Skeletal muscle satellite cell (primary cell): ENCODE measurements around the gene NR2F6.

Experiments
- H3K27me3 ChIP-seq: 2 replicates; pipeline ENCODE4 v1.7.0; 2013; ENCODE audit warnings: low read length; ENCODE audit not compliant: control insufficient read depth, insufficient read depth
- H3K36me3 ChIP-seq: 2 replicates; pipeline ENCODE4 v1.7.0; 2013; ENCODE audit warnings: mild to moderate bottlenecking, control low read depth, low read length; ENCODE audit not compliant: insufficient read depth
- H3K4me1 ChIP-seq: 2 replicates; pipeline ENCODE4 v1.7.0; 2013; ENCODE audit warnings: low read length; ENCODE audit not compliant: control insufficient read depth, insufficient read depth
- H3K4me2 ChIP-seq: 2 replicates; pipeline ENCODE4 v1.7.0; 2013; ENCODE audit warnings: mild to moderate bottlenecking, low read length
- H3K4me3 ChIP-seq: 2 replicates; pipeline ENCODE4 v1.7.0; 2013; ENCODE audit warnings: low read length
- H3K9ac ChIP-seq: 2 replicates; pipeline ENCODE4 v1.7.0; 2013; ENCODE audit warnings: mild to moderate bottlenecking, low read depth, low read length, moderate library complexity
- H3K9me3 ChIP-seq: replicated peaks from 2 replicates; pipeline ENCODE4 v1.7.0; 2013; ENCODE audit warnings: mild to moderate bottlenecking, control low read depth, low read length

The NR2F6 gene

DNA sequence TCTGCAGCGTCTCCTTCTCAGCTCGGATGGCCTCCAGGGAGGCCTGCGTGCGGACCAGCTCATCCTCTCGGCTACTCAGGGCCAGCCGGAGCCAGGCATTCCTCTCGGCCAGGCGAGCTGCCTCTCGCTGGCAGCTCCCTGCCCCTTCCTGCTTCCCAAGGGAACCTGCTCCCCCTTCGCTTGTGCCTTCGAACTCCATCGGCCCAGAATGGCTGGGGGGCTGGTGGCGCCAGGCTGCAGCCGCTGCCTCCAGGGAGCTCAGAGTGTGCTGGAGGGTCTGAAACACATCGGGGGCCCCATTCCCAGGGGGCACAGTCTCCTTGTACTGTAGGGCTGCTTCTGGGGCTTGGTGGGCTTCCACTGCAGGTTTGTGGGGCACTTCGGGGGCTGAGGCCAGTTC, 16.8 kb upstream of the NR2F6 start:
- Histone ChIP-seq H3K9me3 (peaks cover 10% of the 10 kb centered on the region), H3K4me2 (no peak overlapping the region), H3K4me1 (no peaks in the 10 kb centered on the region), H3K9ac (no peak overlapping the region), H3K27me3 (no peaks in the 10 kb centered on the region), H3K36me3 (no peaks in the 10 kb centered on the region), H3K4me3 (no peak overlapping the region)

DNA sequence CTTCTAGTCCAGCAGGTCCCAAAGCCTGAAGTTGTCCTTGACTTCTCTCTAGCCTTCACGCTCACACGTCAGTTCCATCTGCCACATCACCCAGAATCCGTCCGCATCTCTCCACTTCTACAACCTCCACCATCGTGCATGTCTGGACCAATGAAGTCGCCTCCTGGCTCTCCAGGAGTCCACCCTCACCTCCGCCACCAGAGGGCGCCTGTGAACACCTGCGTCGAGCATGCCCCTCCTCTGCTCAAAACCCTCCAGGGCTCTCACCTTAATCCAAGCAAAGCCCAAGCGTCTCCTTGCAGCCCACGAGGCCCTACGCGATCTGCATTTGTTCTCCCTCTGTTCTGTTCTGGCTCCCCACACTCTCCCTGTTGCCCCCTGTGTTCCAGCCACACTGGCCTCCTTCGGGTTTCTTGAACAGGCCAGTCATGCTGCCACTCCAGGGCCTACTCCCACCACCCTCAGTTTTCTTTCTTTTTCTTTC, 15.2 kb upstream of the NR2F6 start:
- Histone ChIP-seq H3K4me2 (no peak overlapping the region), H3K9ac (no peak overlapping the region), H3K27me3 (no peaks in the 10 kb centered on the region), H3K4me1 (no peaks in the 10 kb centered on the region), H3K9me3 (peaks cover 10% of the 10 kb centered on the region), H3K36me3 (no peaks in the 10 kb centered on the region), H3K4me3 (no peak overlapping the region)

DNA sequence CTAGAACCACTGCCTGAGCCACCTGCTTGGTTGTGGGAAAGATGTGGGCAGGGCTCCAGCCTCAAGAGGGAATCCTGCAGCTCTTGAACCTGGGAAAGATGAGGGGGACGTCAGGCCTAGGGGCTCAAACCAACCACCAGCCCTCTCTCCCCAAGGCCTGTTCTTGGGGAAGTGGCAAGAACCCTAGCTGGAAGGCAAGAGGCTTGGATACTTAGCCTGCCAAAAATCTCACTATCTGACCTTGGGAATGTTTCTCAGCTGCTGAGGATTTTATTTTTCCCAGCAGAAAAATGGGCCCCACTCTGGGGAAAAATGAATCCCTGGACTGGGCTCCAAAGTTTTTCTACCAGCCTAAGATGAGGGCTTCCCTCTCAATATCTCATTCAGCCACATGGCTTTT, 14.2 kb upstream of the NR2F6 start:
- no peak overlapping the region for H3K4me2 ChIP-seq
- peaks cover 6% of the 10 kb centered on the region for H3K4me1 ChIP-seq

DNA sequence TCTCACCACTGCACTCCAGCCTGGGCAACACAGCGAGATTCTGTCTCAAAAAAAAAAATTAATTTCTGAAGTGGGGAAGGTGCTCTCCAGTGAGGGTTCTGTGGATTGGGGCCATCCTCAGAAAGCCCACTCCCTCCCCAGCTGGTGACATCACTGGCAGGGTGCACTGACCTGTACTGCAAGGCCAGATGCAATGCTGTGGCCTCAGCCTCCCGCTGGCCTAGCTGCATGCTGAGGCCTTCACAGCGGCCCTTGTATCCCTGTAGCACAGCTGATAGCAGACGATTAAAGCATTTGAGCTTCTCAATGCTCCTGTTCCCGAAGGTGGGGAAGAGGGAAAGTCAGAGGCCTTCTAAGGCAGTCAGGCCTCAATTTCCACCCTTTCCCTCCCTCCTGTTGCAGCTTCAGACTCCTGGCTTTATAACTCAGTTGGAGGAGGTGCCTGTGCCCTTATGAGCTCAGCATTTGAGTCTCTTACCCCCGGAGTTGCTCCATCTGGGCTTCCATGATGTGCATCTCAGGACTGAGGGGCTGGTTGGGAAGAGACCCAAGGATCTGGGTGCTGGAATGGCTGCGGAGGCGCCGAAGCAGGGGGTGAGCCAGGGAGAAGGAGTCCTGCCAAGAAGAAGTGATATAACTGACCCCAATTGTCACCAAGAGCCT, 13.5 kb upstream of the NR2F6 start:
- Histone ChIP-seq H3K36me3 (no peaks in the 10 kb centered on the region), H3K9ac (no peak overlapping the region), H3K9me3 (peaks cover 10% of the 10 kb centered on the region), H3K4me1 (peaks cover 6% of the 10 kb centered on the region), H3K4me2 (no peak overlapping the region), H3K27me3 (peaks cover 4% of the 10 kb centered on the region), H3K4me3 (no peak overlapping the region)

More for the DNA sequence above, 14.2 kb upstream of the NR2F6 start:
- Histone ChIP-seq H3K4me3 (no peak overlapping the region), H3K36me3 (no peaks in the 10 kb centered on the region), H3K9me3 (peaks cover 10% of the 10 kb centered on the region), H3K27me3 (peaks cover under 1% of the 10 kb centered on the region), H3K9ac (no peak overlapping the region)

DNA sequence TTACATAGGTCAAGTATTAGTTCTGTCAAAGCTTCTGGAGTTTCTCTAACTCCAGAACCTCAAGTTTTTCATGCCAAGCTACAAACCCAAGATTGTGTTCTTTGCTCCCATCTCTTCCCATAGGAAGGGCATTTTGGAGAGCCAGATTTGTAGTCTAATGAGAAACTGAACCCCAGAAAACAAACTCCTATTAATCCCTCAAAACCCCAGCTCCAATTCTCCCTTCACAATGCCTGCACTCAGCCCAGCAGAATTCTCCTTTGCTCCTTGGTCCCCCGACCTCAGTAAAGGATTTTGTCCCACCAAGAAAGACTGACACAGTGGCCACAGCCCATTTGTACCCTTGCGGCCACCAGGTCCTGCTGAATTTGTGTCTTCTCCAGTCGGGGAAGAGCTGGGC, 10.4 kb upstream of the NR2F6 start:
- no peak overlapping the region for H3K4me2 ChIP-seq
- H3K4me3 ChIP-seq, result no peak overlapping the region
- no peaks in the 10 kb centered on the region for H3K36me3 ChIP-seq
- H3K4me1 ChIP-seq, result peaks cover 6% of the 10 kb centered on the region
- H3K27me3 ChIP-seq, result peaks cover 4% of the 10 kb centered on the region
- H3K9ac ChIP-seq, result no peak overlapping the region
- peaks cover 10% of the 10 kb centered on the region for H3K9me3 ChIP-seq

DNA sequence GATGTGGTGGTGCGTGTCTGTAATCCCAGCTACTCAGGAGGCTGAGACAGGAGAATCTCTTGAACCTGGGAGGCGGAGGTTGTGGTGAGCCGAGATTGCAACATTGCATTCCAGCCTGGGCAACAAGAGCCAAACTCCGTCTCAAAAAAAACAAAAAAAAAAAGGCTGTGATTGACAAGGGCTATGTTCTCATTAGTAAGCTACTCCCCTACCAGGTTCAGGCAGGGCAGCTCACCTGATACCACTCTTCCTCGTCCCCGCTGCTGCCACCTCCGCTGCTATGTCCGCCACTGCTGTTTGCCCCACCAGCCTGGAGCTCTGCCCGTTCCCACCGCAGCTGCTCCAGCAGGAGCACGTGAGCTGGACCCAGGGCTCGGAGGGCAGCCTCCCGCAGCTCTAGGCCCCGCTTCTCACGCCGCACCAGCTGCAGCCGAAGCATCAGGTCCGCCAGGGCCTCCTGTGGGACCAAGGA, 9.5 kb upstream of the NR2F6 start:
- H3K36me3 ChIP-seq, result no peaks in the 10 kb centered on the region
- peaks cover 6% of the 10 kb centered on the region for H3K4me1 ChIP-seq
- H3K9ac ChIP-seq, result no peak overlapping the region
- peak overlapping the region; percentile 7 for H3K4me3 ChIP-seq
- peaks cover 4% of the 10 kb centered on the region for H3K27me3 ChIP-seq
- H3K9me3 ChIP-seq, result peaks cover 10% of the 10 kb centered on the region
- H3K4me2 ChIP-seq, result no peak overlapping the region

DNA sequence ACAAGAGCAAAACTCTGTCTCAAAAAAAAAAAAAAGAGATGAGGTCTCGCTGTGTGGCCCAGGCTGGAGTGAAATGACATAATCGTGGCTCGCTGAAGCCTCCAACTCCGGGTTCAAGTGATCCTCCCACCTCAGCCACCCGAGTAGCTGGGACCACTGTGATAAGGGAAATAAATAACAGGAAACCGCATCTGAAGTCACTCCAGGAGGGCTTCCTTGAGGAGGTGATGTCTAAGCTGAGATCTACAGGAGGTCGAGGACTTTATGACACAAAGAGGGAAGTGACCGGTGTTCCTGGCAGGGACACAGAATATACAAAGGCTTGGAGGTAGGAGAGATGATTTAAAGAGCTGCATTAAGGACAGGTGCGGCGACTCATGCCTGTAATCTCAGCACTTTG, 8.9 kb upstream of the NR2F6 start:
- Histone ChIP-seq H3K9me3 (peaks cover 6% of the 10 kb centered on the region), H3K4me2 (no peak overlapping the region), H3K9ac (no peak overlapping the region), H3K27me3 (peaks cover 4% of the 10 kb centered on the region), H3K4me1 (peaks cover 6% of the 10 kb centered on the region), H3K4me3 (no peak overlapping the region), H3K36me3 (no peaks in the 10 kb centered on the region)

DNA sequence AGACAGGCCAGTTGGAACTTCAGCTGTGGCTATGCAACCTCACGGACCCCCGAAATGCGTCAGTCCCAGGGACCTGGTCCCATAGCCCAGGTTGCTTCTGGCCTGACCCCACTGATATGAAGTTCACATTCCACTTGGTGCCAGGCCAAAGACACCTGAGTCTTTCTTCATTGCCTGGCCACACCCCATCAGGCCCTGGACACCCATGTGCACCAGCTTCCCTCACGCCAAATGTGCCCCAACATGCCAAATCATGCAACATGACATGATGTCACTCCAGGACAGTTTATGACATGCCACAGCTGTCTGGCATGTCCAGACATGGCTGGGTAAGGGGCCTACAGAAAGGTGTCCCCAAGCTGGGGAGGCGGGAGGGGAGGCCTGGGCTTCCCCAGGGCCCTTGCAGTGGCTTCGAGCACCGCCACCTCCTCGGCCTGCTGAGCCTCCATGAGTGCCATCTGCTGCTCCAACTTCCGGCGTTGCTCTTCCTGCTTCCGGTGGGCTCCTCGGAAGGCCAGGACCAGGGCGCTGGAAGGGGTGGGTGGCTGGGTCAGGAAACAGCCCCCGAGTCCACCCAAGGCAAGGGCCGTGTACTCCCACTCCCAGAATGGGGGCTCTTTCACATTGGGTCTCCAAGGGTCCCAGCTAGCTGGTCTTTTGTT, 4.3 kb upstream of the NR2F6 start:
- Histone ChIP-seq H3K4me3 (no peak overlapping the region), H3K4me2 (no peak overlapping the region), H3K36me3 (no peaks in the 10 kb centered on the region), H3K9me3 (no peaks in the 10 kb centered on the region), H3K27me3 (peaks cover 4% of the 10 kb centered on the region), H3K4me1 (peaks cover 27% of the 10 kb centered on the region), H3K9ac (no peak overlapping the region)

DNA sequence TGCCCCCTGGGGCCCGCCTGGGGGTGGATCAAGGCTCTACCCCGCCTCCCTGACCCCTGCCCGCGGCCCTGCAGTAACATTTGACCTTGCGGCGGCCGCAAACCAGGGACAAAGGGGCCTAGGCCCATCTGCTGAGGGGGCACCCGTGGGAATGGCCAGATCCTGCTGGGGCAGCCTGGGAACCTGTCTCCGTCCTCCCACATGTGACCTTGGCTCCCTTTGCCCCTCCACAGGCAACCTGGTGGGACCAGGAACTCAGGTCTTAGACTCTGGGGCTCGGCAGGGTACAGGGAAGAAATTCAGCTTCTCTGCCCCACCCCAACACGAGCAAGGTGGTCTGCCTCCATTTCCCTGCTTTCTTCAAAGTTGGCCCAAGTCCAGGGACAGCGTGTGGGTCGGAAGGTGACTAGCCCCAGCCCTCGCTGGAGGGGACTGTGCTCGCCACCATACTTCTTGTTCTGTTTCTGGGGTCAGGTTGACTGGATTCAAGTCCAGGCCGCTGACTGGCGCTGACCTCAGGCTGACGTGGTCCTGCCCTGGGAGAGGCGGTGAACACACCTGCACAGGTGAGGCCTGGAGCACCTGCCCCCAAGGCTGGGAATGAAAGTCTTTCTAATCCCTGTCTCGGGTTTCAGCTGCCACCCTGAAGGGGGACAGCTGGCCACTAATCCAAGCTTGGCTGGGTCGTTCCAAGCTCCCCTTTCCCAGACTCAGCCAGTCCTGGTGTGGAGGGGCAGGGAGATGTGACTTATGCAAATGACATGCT, 2.5 kb upstream of the NR2F6 start:
- H3K9me3 ChIP-seq, result no peaks in the 10 kb centered on the region
- H3K4me2 ChIP-seq, result no peak overlapping the region
- no peaks in the 10 kb centered on the region for H3K36me3 ChIP-seq
- H3K4me1 ChIP-seq, result peaks cover 31% of the 10 kb centered on the region
- no peak overlapping the region for H3K9ac ChIP-seq
- no peak overlapping the region for H3K4me3 ChIP-seq
- H3K27me3 ChIP-seq, result no peaks in the 10 kb centered on the region

DNA sequence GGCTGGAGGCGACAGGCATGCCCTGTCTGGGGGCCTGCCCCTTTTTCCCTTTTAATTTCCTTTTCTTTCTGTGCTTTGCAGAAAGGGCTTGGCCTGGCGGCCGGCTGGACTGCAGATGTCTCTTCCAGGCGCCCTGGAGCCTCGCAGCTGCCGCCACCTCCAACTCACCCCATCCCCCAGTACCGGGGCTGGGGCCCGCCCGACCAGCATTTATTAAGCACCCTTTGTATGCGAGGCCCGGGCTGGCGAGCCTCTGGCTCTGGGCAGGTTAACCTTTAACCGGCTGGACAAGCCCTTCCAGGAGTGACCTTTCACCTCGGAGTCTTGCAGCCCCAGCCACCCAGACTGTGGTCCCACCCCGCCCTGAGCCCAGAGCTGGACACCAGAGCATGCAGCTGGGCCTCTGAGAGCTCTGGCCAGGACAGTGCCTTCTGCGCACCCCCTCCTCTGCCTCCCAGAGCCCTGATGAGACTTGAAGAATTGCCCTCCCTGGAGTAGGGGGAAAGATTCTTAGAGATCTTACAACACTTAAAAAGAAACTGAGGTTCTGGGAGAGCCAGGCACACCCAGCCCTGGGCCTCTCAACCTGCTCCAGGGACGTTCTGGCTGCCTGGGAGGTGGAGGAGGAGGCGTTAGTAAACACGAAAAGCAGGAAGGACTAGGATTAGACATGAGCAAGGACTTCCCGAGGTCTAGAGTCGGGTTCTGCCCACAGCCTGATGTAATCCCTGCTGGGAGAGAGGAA, 1.1 kb upstream of the NR2F6 start:
- Histone ChIP-seq H3K9me3 (no peaks in the 10 kb centered on the region), H3K4me1 (peaks cover 42% of the 10 kb centered on the region), H3K4me3 (peak overlapping the region; percentile 65), H3K9ac (peak overlapping the region; percentile 73), H3K4me2 (peak overlapping the region; percentile 78), H3K27me3 (no peaks in the 10 kb centered on the region), H3K36me3 (no peaks in the 10 kb centered on the region)
